HG02571 (cell line): Measurements from ENCODE around the gene LDLRAD4.

Source experiments
- ATAC-seq: cut with Tn5 transposase; IDR thresholded peaks from one replicate; pipeline ENCODE4 v1.9.1; 2021; ENCODE audit warnings: mild to moderate bottlenecking, moderate library complexity; ENCODE audit not compliant: unreplicated experiment

Gene LDLRAD4

GRCh38 chr18:13218368-13218991 is at the start of gene LDLRAD4:
TSS of gene LDLRAD4 (plus strand) at chr18:13218760.
- no peak for ATAC-seq

GRCh38 chr18:13173578-13174145 is 44.9 kb upstream of the LDLRAD4 start:
- no peak for ATAC-seq

DNA sequence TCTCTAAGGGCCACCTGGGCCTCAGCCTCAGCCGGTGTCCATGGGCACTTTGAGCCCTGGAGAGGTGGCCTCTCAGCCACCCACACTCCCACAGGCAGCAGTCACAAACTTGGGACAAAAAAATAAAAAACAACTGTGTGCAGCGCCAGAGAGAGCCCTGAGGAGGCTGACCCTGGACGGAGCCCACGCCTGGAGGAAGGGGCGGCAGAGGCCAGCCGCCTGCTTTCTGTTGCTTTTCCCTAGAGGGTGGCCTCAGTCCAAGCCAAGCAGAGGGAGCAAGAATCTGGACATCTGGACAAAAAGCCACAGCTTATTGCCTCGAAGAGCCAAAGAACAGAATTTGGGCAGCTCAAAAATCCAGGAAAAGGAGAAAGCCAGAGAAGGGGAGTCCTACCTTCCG is 43.3 kb upstream of the LDLRAD4 start:
- ATAC-seq, result no peak

DNA sequence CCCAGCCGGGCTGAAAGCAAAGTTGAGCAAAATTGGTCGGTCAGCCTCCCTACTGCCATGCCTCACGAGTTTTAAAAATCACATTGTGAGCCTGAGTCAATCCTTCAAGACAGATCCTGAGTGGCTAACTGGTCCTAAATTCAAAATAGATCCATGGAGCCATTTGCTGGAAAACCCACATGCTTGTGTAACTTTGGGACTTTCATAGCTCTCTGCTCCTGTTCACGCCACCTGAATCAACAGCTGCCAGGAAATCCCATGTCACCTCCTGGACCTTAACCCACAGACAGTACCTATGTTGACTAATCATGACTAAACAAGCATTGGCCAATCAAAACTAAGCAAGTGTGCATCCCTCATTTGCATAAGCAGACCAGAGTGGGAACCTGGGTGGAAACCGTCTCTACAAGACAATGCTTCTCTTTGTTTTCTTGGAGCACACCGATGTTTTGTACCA is 42.8 kb upstream of the LDLRAD4 start:
- no peak for ATAC-seq

- no peak for ATAC-seq
These were observed 41.7 kb upstream of the LDLRAD4 start for GRCh38 chr18:13176847-13177246.

DNA sequence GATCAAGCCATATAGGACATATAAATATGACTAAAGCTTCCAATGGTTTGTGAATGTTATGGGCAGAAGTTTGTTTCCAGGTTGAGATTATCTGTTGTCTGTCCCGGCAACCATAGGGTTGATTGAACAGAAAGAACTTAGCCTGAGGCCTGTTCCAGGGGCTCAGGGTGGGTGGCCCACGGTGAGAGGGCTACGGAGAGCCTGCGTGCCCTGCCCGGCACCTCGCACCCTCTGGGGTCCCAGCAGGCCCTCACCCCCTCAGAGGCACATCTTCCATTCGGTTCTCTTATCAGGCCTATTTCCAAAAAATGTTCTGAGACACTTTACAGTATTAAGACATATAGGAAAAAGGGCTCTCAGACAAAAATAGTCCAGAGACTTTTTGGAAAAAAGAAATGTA is 40.4 kb upstream of the LDLRAD4 start:
- no peak for ATAC-seq

DNA sequence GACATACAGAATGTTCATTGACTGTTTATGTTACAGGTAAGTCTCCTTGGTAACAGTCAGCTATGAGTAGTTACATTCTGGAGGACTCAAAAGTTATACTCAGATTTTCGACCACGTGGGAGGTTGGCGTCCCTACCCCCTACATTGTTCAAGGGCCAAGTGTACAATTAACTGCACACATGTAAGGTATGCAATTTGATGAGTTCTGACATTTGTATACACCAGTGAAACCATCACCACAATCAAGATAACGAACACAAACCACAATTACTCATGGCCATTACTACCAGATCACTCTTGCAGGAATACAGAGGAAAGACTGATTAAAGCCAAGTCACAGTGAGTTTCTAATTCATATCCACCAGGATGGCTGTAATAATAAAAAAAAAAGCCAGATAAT is 39.6 kb upstream of the LDLRAD4 start:
- no peak for ATAC-seq

DNA sequence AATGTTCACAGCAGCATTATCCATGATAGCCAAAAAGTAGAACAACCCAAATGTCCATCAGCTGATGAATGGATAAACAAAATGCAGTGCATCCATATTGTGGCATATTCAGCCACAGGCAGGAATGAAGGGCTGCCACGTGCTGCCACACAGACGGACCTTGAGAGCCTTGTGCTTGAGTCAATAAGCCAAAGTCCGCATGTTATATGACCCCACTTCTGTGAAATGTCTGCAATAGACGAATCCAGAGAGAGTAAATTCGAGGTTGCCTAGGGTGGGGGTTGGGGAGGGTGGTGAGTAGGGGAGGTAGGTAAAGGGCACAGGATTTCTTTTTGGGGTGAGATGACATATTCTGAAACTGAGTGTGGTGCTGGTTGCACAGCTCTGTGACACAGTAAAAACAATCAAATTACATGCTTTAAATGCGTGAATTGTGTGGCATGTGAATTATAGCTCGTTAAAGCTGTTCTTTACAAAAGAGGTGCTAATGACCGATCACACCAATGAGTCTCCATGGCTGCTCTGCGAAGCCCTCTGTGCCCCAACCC is 38.9 kb upstream of the LDLRAD4 start:
- no peak for ATAC-seq

DNA sequence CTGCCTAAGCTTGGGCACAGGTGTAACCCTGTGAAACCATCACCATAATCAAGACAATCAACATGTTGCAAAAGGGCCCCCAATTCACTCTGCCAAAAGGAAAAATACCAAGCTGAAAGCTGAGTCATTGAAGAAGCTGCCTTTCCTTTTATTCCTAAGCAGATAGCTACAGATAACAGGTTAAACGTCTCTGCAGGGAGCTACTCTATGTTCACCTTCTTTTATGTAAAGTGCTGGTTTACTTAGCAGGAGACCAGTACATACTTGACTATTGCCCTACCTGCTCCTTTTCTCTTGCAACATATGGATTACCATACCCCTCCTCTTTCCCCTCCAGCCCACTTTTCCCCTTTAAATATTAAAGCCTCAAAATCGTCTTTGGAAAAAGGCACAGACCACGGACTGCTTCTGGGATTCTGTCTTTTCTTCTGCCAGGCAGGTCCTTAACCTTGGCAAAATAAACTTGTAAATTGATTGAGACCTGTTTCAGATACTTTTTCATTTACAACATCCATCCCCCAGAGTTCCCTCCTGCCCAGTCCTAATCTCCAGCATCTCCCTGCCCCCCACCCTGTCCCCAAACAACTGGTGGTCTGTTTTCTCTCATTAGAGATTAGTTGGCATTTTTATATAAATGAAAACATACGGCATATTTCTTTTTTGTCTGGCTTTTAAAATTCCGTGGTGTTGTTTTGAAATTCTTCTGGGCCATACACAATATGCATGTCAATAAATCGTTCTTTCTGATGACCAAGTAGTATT is 37.8 kb upstream of the LDLRAD4 start:
- ATAC-seq, result no peak

DNA sequence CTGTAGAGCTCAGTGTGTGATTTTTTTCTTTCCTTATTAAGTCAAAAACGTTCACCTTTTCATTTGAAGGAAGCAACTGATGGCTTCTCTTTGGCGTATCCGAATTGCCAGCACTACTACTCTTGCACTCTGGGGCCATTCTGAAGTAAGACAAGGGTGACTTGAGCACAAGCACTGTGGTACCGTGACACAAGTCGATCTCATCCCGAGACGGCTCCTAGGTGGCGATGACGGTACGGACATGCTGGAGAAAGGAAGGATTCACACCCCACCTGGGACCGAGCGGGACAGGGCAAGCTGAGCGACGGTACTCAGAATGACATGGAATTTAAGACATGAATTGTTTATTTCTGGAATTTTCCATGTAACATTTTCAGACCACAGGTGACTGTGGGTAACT is 36.8 kb upstream of the LDLRAD4 start:
- ATAC-seq, result no peak

- ATAC-seq, result no peak
These were observed 35.2 kb upstream of the LDLRAD4 start for GRCh38 chr18:13183359-13183758.

- no peak for ATAC-seq
These were observed 34.8 kb upstream of the LDLRAD4 start for GRCh38 chr18:13183790-13184189.

DNA sequence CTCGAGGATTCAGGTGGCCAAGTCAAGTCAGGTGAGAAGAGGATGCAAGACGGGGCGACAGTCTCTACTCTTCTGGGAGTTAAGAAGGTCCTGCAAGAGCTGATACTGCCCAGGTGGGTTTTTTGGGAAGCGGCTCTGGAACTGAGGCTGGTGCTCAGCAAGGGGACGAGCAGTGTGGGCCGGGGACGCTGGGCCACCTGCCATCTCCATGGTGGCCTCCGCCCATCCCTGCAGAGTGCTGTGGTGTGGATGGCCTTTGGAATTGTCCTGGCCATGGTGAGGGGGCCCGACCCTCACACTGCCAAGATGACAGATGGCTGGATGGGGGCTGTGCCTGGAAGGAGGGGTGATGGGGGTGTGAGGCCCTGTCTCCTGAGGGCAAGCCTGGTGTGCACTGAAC is 34.2 kb upstream of the LDLRAD4 start:
- no peak for ATAC-seq

DNA sequence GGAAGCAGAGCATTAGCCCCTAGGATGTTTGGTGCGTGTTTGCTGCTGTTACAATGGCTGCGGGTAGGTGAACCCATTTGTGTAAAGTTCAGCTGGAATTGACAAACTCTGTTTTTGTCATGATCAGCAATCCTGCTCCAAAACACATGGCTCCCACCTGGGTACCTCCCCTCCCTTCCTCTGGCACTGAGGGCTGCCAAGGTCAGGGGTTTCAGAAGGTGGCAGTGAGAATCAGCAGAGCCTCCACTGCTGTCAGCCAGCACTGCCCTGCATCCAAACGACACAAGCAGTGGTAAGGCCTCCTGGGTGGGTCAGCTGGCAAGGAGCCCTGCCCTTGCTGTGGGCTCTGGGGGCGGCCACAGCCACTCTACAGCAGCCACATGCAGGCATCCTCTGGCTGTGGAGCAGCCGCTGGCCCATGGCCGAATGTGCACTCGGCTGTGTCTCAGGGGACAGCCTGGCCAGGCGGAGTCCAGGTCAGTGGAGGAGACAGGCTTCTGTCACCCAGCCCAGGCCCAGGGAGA is 32.8 kb upstream of the LDLRAD4 start:
- ATAC-seq, result no peak

- ATAC-seq, result no peak
These were observed 31.9 kb upstream of the LDLRAD4 start for GRCh38 chr18:13186687-13187086.

- ATAC-seq, result no peak
These were observed 31.1 kb upstream of the LDLRAD4 start for GRCh38 chr18:13187498-13187897.

DNA sequence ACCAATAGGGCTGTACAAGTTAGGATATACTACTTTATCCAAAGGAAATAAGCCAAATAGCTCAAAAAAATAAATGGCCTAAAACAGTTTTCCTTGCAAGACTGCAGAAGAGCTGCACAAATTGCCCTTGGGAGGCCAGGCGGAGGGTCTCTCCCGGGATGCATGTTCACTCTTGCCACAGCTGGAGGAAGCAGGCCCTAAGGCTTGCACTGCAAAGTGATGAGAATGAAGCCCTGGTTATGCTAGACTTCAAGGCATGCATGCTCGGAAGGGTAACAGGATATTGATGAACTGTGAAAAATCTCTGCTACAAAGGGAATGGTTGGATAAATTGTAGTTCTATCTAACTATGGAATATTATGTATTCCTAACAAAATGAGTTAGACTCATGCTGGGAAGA is 27.5 kb upstream of the LDLRAD4 start:
- ATAC-seq, result no peak

GRCh38 chr18:13191779-13192178 is 26.8 kb upstream of the LDLRAD4 start:
- no peak for ATAC-seq

DNA sequence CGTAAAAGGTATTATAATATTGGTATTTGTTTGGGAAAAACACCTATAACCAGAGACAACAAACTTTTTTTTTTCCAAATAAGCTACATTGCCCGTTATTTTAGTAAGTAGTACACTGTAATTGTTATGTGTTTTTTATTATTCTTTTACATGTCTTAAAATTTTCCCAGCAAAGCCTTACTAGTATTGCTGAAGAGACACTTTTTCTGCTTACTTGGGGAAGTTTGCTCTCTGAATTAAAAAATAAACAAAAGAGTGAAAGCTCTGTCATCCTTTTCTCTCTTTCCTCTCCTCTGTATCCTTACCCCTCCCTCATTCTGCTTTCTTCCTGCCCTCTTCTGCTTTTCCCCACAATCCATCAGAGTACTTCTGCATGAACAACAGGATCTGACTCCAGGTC is 25.6 kb upstream of the LDLRAD4 start:
- no peak for ATAC-seq

DNA sequence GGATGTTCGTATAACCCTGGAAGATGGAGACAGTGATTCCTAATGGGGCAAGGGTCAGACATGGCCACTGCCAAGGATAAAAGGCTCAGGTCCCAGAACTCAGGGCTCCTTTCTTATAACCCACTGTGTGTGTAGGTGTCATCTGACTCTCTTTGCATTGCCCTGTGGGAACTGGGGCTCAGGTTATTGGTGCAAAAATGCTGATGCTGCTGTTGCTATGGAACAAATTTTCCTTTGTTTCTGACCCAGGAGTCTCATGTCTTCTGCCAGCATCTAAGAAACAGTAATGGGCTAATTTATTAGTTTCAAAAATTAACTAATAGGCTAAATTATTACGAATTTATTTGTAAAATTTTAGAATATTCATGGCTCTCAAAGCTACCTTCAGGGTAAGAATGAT is 24.3 kb upstream of the LDLRAD4 start:
- ATAC-seq, result no peak

- ATAC-seq, result no peak
These were observed 19.9 kb upstream of the LDLRAD4 start for GRCh38 chr18:13198701-13199100.

DNA sequence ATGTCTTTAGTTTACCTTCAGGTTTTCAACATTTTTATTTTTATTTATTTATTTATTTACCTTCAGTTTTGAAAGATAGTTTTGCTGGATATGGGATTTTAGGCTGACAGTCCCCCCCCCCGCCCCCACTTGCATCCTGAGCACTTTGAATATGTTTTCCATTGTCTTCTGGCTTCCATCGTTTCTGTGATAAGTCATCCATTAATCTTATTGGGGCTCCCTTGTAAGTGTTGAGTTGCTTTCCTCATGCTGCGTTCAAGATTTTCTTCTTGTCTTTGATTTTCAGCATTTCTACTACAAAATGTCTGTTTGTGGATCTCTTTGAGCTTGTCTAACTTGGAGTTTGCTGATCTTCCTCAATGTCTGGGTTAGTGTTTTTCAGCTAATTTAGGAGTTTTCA is 19.4 kb upstream of the LDLRAD4 start:
- no peak for ATAC-seq
